ENCODE results near the gene GPR26.

- TF ChIP-seq CTCF (conservative IDR thresholded peaks at IDR 0.05; ENCODE audit: low read depth, low read length) = no peak
- TF ChIP-seq POLR2A (IDR thresholded peaks at IDR 0.05; ENCODE audit: low read depth, low read length) = no peak
- no peak for TF ChIP-seq SMC3 (IDR thresholded peaks at IDR 0.05; ENCODE audit: low read depth, low read length)
- TF ChIP-seq USF2 (IDR thresholded peaks at IDR 0.05; ENCODE audit: low read depth, low read length) = no peak
- no peak for TF ChIP-seq CEBPB (IDR thresholded peaks at IDR 0.05; ENCODE audit: low read depth, low read length)
- no peak for TF ChIP-seq RAD21 (IDR thresholded peaks at IDR 0.05; ENCODE audit: low read length)
- TF ChIP-seq BHLHE40 (IDR thresholded peaks at IDR 0.05; ENCODE audit: low read depth, low read length) = no peak
- no peak for TF ChIP-seq MAFK (IDR thresholded peaks at IDR 0.05; ENCODE audit: low read depth, low read length)
- TF ChIP-seq FOS (IDR thresholded peaks at IDR 0.05; ENCODE audit: low read depth, low read length) = no peak
- TF ChIP-seq RFX5 (IDR thresholded peaks at IDR 0.05; ENCODE audit: low read depth, low read length) = no peak
- TF ChIP-seq CHD1 (IDR thresholded peaks at IDR 0.05; ENCODE audit: low read depth, low read length) = no peak
These were observed 45.5 kb upstream of the GPR26 start for GRCh38 chr10:123620621-123621020.

Data from IMR-90 (cell line).